ENCODE results near the gene ENTPD2. TPM values are rescaled to one million over a fixed set of nuclear protein-coding genes. Genes with fewer than 3 reads are reported as not detected.

ENTPD2 gene
- total and polyA plus RNA-seq, 2 of the 4 experiments (the other 2 are of a cell fraction): not detected

DNA sequence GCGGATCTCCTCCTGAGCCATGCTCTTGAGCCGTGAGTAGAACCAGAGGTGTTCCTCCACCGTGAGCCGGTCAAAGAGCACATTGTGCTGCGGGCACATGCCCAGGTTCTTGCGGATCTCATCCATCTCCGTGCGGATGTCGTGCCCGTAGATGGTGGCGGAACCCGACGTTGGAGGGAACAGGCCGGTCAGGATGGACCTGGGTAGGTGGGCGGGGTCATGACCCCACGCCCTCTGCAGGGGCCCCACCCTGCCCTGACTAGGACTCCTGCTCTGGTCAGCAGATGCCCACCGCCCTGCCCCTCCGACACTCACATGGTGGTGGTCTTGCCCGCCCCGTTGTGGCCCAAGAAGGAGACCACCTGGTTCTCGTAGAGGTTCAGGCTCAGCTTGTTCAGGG is 37.9 kb downstream of the ENTPD2 start:
- Histone ChIP-seq H3K14ac (replicated peaks; ENCODE audit: low read depth, low read length) (no peak overlapping the region), H2BK5ac (ENCODE audit: low read depth, low read length, poor library complexity, severe bottlenecking) (no peak overlapping the region), H3K79me1 (ENCODE audit: low read depth in 1 of 2, low read length in 2 of 2) (no peaks in the 10 kb centered on the region), H3K4me2 (ENCODE audit: low read depth, low read length) (no peak overlapping the region), H4K8ac (ENCODE audit: low read depth in 2 of 2, low read length in 2 of 2) (no peak overlapping the region), H3K56ac (ENCODE audit: extremely low read depth, insufficient read depth, low read length) (no peak overlapping the region), H2AK5ac (ENCODE audit: low read depth, low read length) (no peak overlapping the region), H3K23ac (ENCODE audit: low read depth, low read length) (no peak overlapping the region), H2AFZ (replicated peaks; ENCODE audit: low read length, poor library complexity) (no peak overlapping the region), H3K9me1 (ENCODE audit: insufficient read depth, low read length) (no peaks in the 10 kb centered on the region), H3K4ac (ENCODE audit: low read depth, low read length) (no peak overlapping the region), H2AK9ac (replicated peaks; ENCODE audit: low read depth, low read length, poor library complexity) (no peak overlapping the region), H4K5ac (ENCODE audit: low read depth, low read length) (no peak overlapping the region), H3K27me3 (ENCODE audit: control insufficient read depth, insufficient read depth, low read length) (no peaks in the 10 kb centered on the region), H2BK120ac (ENCODE audit: low read depth, low read length) (no peak overlapping the region), H4K20me1 (ENCODE audit: insufficient read depth, low read length) (no peaks in the 10 kb centered on the region; the same call in 1 of the 2 replicates), H3K27ac (ENCODE audit: insufficient read depth, low read length) (no peak overlapping the region), H3K36me3 (ENCODE audit: control insufficient read depth, insufficient read depth, low read length) (peaks cover 42% of the 10 kb centered on the region; the same call in 1 of the 2 replicates), H3K4me3 (ENCODE audit: insufficient read depth, low read depth, low read length) (no peak overlapping the region), H3K4me1 (ENCODE audit: control insufficient read depth, insufficient read depth, low read length) (no peaks in the 10 kb centered on the region), H3K18ac (ENCODE audit: low read depth, low read length) (no peak overlapping the region), H2BK15ac (ENCODE audit: low read depth, low read length) (no peak overlapping the region), H4K91ac (ENCODE audit: insufficient read depth, low read depth, low read length) (no peak overlapping the region), H3K9ac (ENCODE audit: low read depth, low read length) (no peak overlapping the region), H2BK20ac (ENCODE audit: low read depth, low read length) (no peak overlapping the region), H3K9me3 (ENCODE audit: control insufficient read depth, insufficient read depth, low read length) (no peaks in the 10 kb centered on the region)
- dilution Hi-C loops (cut with HindIII; ENCODE audit: low sequenced_read_pairs, unreplicated experiment): no loop called here
- ATAC-seq (ENCODE audit: low read depth): no peak
- CTCF ChIA-PET: no interaction called here
- TF ChIP-seq NFE2L2 (IDR thresholded peaks at IDR 0.05; ENCODE audit: low read depth, low read length): no peak
- TF ChIP-seq, protein P1, sequence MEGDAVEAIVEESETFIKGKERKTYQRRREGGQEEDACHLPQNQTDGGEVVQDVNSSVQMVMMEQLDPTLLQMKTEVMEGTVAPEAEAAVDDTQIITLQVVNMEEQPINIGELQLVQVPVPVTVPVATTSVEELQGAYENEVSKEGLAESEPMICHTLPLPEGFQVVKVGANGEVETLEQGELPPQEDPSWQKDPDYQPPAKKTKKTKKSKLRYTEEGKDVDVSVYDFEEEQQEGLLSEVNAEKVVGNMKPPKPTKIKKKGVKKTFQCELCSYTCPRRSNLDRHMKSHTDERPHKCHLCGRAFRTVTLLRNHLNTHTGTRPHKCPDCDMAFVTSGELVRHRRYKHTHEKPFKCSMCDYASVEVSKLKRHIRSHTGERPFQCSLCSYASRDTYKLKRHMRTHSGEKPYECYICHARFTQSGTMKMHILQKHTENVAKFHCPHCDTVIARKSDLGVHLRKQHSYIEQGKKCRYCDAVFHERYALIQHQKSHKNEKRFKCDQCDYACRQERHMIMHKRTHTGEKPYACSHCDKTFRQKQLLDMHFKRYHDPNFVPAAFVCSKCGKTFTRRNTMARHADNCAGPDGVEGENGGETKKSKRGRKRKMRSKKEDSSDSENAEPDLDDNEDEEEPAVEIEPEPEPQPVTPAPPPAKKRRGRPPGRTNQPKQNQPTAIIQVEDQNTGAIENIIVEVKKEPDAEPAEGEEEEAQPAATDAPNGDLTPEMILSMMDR (conservative IDR thresholded peaks at IDR 0.05; ENCODE audit: low read depth, low read length): no peak
- no peak for TF ChIP-seq FOS (IDR thresholded peaks at IDR 0.05; ENCODE audit: low read depth, low read length)
- no peak for TF ChIP-seq POLR2A (IDR thresholded peaks at IDR 0.05; ENCODE audit: low read depth, low read length)
- no TSS peak for BruUV-seq (replicated peaks)
- POLR2A ChIA-PET (ENCODE audit: unreplicated experiment): no interaction called here
- no peak for DNase-seq
- intact Hi-C loops (cut with micrococcal nuclease): no loop called here
- WGBS, 2 experiments (ENCODE audit: extremely low coverage in 2 of 2, insufficient read length in 1 of 2): 96% methylated on average over 19 of the region's 21 CpGs; no CpG with 5 or more reads in 1 of the 2 experiments
- in situ Hi-C loops (cut with MboI; ENCODE audit: low sequenced_read_pairs): no loop called here

All from IMR-90 (cell line).